GM12874 (cell line): Measurements from ENCODE around the gene FADS3.

Experiments
- CTCF ChIP-seq: IDR thresholded peaks from 2 replicates; pipeline ENCODE4 v1.5.1; 2011; ENCODE audit warnings: low read depth, mild to moderate bottlenecking, control low read depth, low read length, moderate library complexity; ENCODE audit not compliant: insufficient read depth

Gene FADS3

DNA sequence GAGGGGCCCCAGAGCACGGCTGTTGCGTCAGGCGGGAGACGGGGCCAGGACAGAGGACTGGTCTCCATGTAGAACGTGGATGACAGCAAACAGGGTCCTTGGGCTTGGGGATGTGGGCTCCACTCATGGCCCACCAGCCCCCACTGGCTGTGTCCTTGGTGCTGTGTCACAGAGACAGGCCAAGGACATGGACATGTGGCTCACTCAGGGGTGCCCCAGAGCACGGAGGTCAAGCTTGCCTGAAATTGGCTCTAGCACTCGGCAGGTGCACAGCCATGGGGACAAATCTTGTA, 48.9 kb downstream of the FADS3 start:
- no peak for TF ChIP-seq CTCF

GRCh38 chr11:61841636-61842527, 49.5 kb downstream of the FADS3 start:
- TF ChIP-seq CTCF: no peak

GRCh38 chr11:61840371-61840770, 51.0 kb downstream of the FADS3 start:
- no peak for TF ChIP-seq CTCF

- TF ChIP-seq CTCF: no peak
Observed at GRCh38 chr11:61839742-61840141, 51.6 kb downstream of the FADS3 start.

- TF ChIP-seq CTCF: no peak
Observed at GRCh38 chr11:61838921-61839320, 52.4 kb downstream of the FADS3 start.

GRCh38 chr11:61838501-61838900, 52.8 kb downstream of the FADS3 start:
- no peak for TF ChIP-seq CTCF

DNA sequence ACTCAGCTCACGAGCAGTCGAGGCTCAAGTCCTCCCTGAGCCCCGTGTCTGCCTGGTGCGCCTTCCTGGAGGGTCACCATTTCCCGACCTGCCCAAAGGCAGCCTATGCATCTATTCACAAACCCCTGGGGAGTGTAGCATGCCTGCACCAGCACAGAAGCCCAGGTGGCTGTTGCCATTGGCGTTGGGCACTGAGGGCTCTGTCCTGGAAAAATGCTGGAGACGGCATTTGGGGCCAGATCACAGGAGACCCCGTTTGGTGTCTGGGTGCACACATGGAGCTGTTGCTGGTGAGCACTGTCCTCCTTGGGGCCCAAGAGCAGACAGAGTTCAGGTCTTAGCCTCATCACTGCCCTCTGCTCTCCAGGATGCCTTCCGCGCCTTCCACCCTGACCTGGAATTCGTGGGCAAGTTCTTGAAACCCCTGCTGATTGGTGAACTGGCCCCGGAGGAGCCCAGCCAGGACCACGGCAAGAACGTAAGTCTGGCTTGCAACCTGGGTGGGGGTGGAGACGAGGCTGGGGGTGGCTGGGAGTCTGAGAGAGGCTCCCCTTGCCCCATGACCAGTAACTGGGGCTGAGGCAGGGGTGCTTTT, 53.8 kb downstream of the FADS3 start:
- TF ChIP-seq CTCF: no peak
